ENCODE data around the gene SERF2. TPM values are rescaled to one million over a fixed set of nuclear protein-coding genes. Genes with fewer than 3 reads are reported as not detected.
A peak's percentile ranks its signal among the peaks of the same experiment; 100 is the strongest.
"Not testable (repeated sequence)": the region's sequence is repeated elsewhere in the genome, so short reads cannot be mapped to it uniquely, and the experiment has no call there.

SERF2 gene
- total RNA-seq, 2 experiments from 2014 or later = 907 to 928 TPM

GRCh38 chr15:43795197-43795596 lies 3.1 kb downstream of the SERF2 start:
- H3K27ac Mint-ChIP-seq = no peak overlapping the region
- ChIA-PET CTCF (interaction anchor here (0.9 kb wide), 1 partner anchor 29 kb away, joined by 4 read pairs; the partner anchor contains the start of gene MFAP1), POLR2A (interaction anchor here (1.0 to 12.2 kb wide), 7 partner anchors 8 to 49 kb away, joined by 3 to 163 read pairs (median 4); partner anchors contain the start of genes ELL3, MFAP1, PDIA3 and WDR76)
- H3K4me1 Mint-ChIP-seq = peaks cover 61% of the 10 kb centered on the region
- no peak overlapping the region for H3K4me3 Mint-ChIP-seq
- H3K27me3 Mint-ChIP-seq = no peaks in the 10 kb centered on the region
- H3K36me3 Mint-ChIP-seq (ENCODE audit: low read depth) = peaks cover 74% of the 10 kb centered on the region
- no peaks in the 10 kb centered on the region for H3K9me3 Mint-ChIP-seq
- no peak for DNase-seq

- Mint-ChIP-seq H3K36me3 (ENCODE audit: low read depth) (peaks cover 80% of the 10 kb centered on the region), H3K9me3 (no peaks in the 10 kb centered on the region), H3K4me1 (peaks cover 67% of the 10 kb centered on the region), H3K27me3 (no peaks in the 10 kb centered on the region), H3K4me3 (no peak overlapping the region), H3K27ac (no peak overlapping the region)
- CTCF ChIA-PET = interaction anchor here (1.7 kb wide), 1 partner anchor 26 kb away, joined by 5 read pairs; no protein-coding TSS in a partner anchor
- no peak for DNase-seq
- POLR2A ChIA-PET = interaction anchor here (1.1 to 12.2 kb wide), 4 partner anchors 21 to 50 kb away, joined by 3 to 163 read pairs (median 5); partner anchors contain the start of genes MFAP1, PDIA3 and WDR76
These were observed 3.9 kb downstream of the SERF2 start for GRCh38 chr15:43795997-43796396.

GRCh38 chr15:43796566-43796965 lies 4.4 kb downstream of the SERF2 start:
- Mint-ChIP-seq H3K4me1 (peaks cover 70% of the 10 kb centered on the region), H3K27ac (no peak overlapping the region), H3K9me3 (no peaks in the 10 kb centered on the region), H3K27me3 (no peaks in the 10 kb centered on the region), H3K36me3 (ENCODE audit: low read depth) (peaks cover 86% of the 10 kb centered on the region), H3K4me3 (no peak overlapping the region)
- POLR2A ChIA-PET = interaction anchor here (1.1 to 12.2 kb wide), 3 partner anchors 22 to 51 kb away, joined by 3 to 163 read pairs (median 6); partner anchors contain the start of genes MFAP1, PDIA3 and WDR76
- DNase-seq = no peak
- CTCF ChIA-PET = interaction anchor here (0.6 to 1.7 kb wide), 2 partner anchors 20 to 26 kb away, joined by 4 to 5 read pairs; no protein-coding TSS in a partner anchor

DNA sequence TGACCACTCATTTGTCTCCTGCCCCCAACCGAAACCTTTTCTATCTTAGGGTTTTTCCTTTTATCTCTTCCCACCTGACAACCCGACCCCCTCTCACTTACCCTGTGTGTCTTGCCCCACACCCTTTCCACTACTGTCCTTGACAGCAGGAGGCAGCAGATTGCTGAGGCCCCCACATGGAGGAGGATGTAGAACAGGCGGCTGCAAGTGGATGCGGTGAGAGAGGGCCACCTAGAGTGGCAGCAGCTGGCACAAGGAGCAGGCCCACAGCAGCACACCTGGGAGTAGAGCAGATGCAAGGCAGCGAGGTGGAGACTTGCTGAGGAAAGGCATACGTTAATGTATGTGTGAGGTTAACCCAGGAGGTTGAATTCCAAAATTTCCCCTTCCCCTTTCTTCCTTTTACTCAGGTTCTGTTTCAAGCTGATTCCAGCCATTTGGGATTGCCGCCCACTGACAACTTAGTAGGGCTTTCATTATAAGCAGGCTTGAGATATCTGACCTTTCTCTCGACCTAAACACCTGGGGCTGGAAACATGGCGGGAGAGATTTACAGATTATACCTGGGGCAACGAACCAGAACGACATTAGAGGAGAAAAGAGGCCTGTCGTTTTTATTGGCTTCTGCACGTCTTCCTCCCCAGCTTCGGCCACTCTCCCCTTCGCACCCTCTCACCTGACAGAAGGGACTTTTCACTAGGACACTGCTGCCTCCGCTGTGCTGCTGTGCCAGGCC lies 7.3 kb downstream of the SERF2 start:
- Mint-ChIP-seq H3K27me3 (no peaks in the 10 kb centered on the region), H3K4me3 (peak overlapping the region; percentile 13), H3K36me3 (ENCODE audit: low read depth) (peaks cover 71% of the 10 kb centered on the region), H3K9me3 (no peaks in the 10 kb centered on the region), H3K4me1 (peaks cover 57% of the 10 kb centered on the region), H3K27ac (peak overlapping the region; percentile 93)
- ChIA-PET CTCF (interaction anchor here (2.9 kb wide), 1 partner anchor 23 kb away, joined by 9 read pairs; the partner anchor contains the start of gene ELL3), POLR2A (interaction anchor here (0.8 to 12.2 kb wide), 7 partner anchors 8 to 53 kb away, joined by 3 to 163 read pairs (median 18); partner anchors contain the start of genes ELL3, MFAP1, PDIA3 and SERF2)
- no peak for DNase-seq

- Mint-ChIP-seq H3K36me3 (ENCODE audit: low read depth) (peaks cover 71% of the 10 kb centered on the region), H3K4me3 (peak within 1 kb of the TSS; percentile 100), H3K27me3 (no peaks in the 10 kb centered on the region), H3K9me3 (no peaks in the 10 kb centered on the region), H3K27ac (peak within 1 kb of the TSS; percentile 93), H3K4me1 (peaks cover 52% of the 10 kb centered on the region)
- POLR2A ChIA-PET = interaction anchor here (0.8 to 12.2 kb wide), 13 partner anchors 9 to 936 kb away, joined by 3 to 163 read pairs (median 5); partner anchors contain the start of genes ELL3, MFAP1, PDIA3 and SERF2
- CTCF ChIA-PET = interaction anchor here (1.0 to 2.9 kb wide), 5 partner anchors 11 to 290 kb away, joined by 4 to 9 read pairs (median 5); partner anchors contain the start of genes ELL3 and MFAP1
- DNase-seq = no peak
These were observed 7.8 kb downstream of the SERF2 start, which contains the start of gene SERINC4 for GRCh38 chr15:43799945-43800285. SERINC4 (minus strand) TSS chr15:43800220; CDS start chr15:43799986, 234 bp downstream.

DNA sequence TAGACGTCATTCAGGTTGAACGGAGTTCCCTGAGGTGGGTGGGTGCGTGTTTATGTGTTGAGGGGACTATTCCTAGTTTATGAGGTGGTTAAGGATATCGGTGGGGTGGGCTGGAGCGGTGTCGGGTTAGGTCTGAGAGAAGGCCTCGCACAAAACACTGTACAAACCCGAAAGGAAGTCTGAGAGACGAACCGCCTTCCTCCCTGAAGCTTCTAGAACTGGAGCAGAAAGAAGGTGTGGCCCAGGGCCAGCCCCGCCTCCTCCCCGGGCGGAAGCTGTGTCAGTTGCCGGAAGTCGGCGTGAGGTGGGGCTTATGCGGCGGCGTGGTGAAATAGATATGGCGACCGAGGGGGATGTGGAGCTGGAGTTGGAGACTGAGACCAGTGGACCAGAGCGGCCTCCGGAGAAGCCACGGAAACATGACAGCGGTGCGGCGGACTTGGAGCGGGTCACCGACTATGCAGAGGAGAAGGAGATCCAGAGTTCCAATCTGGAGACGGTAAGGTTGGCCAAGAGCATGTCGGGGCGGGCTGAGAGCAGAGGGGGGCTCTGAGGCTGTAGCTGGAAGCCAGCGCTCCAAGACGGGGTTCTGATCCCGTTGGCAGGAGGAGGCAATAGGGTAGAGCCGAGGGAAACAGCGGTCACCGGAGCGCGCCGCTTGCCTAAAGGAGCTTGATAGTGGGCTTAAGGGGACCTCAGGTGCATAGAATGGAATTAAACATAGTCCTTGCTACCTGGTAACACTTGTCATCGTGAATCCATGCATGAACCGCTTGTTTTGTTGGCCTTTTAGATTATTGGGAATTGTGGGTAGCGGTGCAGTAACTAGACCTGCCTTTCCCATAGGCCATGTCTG lies 8.4 kb downstream of the SERF2 start, which contains the start of gene HYPK:
TSS of gene HYPK (plus strand) at position 314 of the 856 bp plus-strand sequence. CDS start at position 338, 24 bp downstream.
- no peaks in the 10 kb centered on the region for H3K27me3 Mint-ChIP-seq
- ChIA-PET POLR2A (interaction anchor here (0.7 to 12.2 kb wide), 18 partner anchors 9 to 936 kb away, joined by 3 to 163 read pairs (median 4); partner anchors contain the start of genes ELL3, MFAP1, PDIA3 and SERF2), CTCF (interaction anchor here (0.7 to 2.9 kb wide), 6 partner anchors 12 to 290 kb away, joined by 3 to 9 read pairs (median 4); partner anchors contain the start of genes ELL3 and MFAP1)
- peak within 1 kb of the TSS; percentile 100 for H3K4me3 Mint-ChIP-seq
- peak within 1 kb of the TSS; percentile 93 for H3K27ac Mint-ChIP-seq
- no peaks in the 10 kb centered on the region for H3K9me3 Mint-ChIP-seq
- DNase-seq = peak; percentile 94
- peaks cover 47% of the 10 kb centered on the region for H3K4me1 Mint-ChIP-seq
- peaks cover 71% of the 10 kb centered on the region for H3K36me3 Mint-ChIP-seq (ENCODE audit: low read depth)

- peaks cover 72% of the 10 kb centered on the region for H3K36me3 Mint-ChIP-seq (ENCODE audit: low read depth)
- POLR2A ChIA-PET = interaction anchor here (0.9 to 12.2 kb wide), 4 partner anchors 10 to 29 kb away, joined by 3 to 163 read pairs (median 26); partner anchors contain the start of genes MFAP1, SERF2 and WDR76
- CTCF ChIA-PET = not testable (repeated sequence)
These were observed 10.6 kb downstream of the SERF2 start for GRCh38 chr15:43802676-43803075.

GRCh38 chr15:43808435-43808950 lies 16.4 kb downstream of the SERF2 start:
- Mint-ChIP-seq H3K4me1 (peaks cover 12% of the 10 kb centered on the region), H3K27me3 (no peaks in the 10 kb centered on the region), H3K36me3 (ENCODE audit: low read depth) (peaks cover 76% of the 10 kb centered on the region), H3K9me3 (no peaks in the 10 kb centered on the region), H3K27ac (peak overlapping the region; percentile 26), H3K4me3 (no peak overlapping the region)
- POLR2A ChIA-PET = interaction anchor here (1.0 to 2.4 kb wide), 4 partner anchors 8 to 32 kb away, joined by 3 to 12 read pairs (median 8); partner anchors contain the start of genes ELL3, HYPK and SERF2
- CTCF ChIA-PET = no interaction called here
- DNase-seq = no peak

More at GRCh38 chr15:43802676-43803075, 10.6 kb downstream of the SERF2 start:
- DNase-seq, H3K27ac Mint-ChIP-seq, H3K4me3 Mint-ChIP-seq, H3K27me3 Mint-ChIP-seq, H3K9me3 Mint-ChIP-seq: not testable (repeated sequence)
- H3K4me1 Mint-ChIP-seq = peaks cover 37% of the 10 kb centered on the region

DNA sequence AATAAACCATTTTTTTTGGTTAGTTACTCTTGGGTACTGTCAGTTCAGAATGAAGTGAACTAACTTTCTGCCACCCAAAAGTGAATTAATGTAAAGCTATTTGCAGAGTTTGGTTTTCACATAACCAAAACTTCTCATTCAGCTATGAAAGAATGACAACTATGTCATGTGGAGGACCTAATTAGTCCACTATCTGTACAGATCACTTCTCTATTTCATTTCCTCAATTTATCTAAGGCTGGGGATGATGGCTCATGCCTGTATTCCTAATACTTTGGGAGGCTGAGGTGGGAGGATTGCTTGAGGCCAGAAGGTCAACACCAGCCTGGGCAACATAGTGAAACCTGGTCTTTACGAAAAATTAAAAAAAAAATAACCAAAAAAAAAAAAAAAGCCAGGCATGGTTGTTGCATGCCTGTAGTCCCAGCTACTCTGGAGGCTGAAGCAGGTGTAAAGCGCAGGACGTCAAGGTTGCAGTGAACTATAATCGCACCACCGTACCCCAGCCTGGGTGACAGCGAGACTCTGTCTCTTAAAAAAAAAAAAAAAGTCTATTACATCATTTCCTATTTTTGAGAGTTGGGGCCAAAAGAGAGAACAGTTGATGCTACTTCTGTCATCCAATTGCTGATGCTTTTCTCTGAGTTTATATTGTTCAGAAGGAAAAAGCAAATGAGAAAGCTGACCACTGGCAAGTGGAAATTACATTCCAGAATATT lies 17.0 kb downstream of the SERF2 start:
- Mint-ChIP-seq H3K36me3 (ENCODE audit: low read depth) (peaks cover 79% of the 10 kb centered on the region), H3K27ac (peak overlapping the region; percentile 26), H3K4me3 (no peak overlapping the region), H3K27me3 (no peaks in the 10 kb centered on the region), H3K4me1 (peaks cover 12% of the 10 kb centered on the region), H3K9me3 (no peaks in the 10 kb centered on the region)
- DNase-seq = no peak
- ChIA-PET CTCF (interaction anchor here (0.7 to 1.1 kb wide), 2 partner anchors 41 to 52 kb away, joined by 3 read pairs; no protein-coding TSS in a partner anchor), POLR2A (interaction anchor here (1.0 to 2.4 kb wide), 5 partner anchors 8 to 32 kb away, joined by 3 to 12 read pairs (median 7); partner anchors contain the start of genes ELL3, HYPK, MFAP1 and SERF2)

DNA sequence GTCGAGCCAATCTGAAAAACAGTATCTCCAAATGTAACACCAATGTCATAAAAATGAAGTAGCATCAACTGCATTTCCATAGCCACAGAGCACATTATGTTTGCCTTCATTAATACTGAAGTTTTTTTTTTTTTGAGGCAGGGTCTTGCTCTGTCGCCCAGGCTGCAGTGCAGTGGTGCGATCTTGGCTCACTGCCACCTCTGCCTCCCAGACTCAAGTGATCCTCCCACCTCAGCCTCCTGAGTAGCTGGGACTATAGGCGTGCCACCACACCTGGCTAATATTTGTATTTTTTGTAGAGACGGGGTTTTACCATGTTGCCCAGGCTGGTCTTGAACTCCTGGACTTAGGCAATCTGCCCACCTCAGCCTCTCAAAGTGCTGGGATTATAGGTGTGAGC lies 22.9 kb downstream of the SERF2 start:
- Mint-ChIP-seq H3K4me1 (peaks cover 22% of the 10 kb centered on the region), H3K36me3 (ENCODE audit: low read depth) (peaks cover 59% of the 10 kb centered on the region)
- H3K9me3 Mint-ChIP-seq, DNase-seq, CTCF ChIA-PET, H3K4me3 Mint-ChIP-seq, H3K27me3 Mint-ChIP-seq, H3K27ac Mint-ChIP-seq: not testable (repeated sequence)
- POLR2A ChIA-PET = interaction anchor here (1.0 to 2.2 kb wide), 3 partner anchors 9 to 16 kb away, joined by 3 to 10 read pairs (median 4); partner anchors contain the start of genes HYPK, MFAP1 and SERINC4

- POLR2A ChIA-PET = interaction anchor here (1.4 to 10.8 kb wide), 5 partner anchors 11 to 29 kb away, joined by 4 to 163 read pairs (median 8); partner anchors contain the start of genes HYPK and SERINC4
- Mint-ChIP-seq H3K27ac (peak overlapping the region; percentile 13), H3K27me3 (no peaks in the 10 kb centered on the region), H3K36me3 (ENCODE audit: low read depth) (peaks cover 32% of the 10 kb centered on the region), H3K4me1 (peaks cover 65% of the 10 kb centered on the region), H3K4me3 (peak overlapping the region; percentile 34), H3K9me3 (peaks cover 3% of the 10 kb centered on the region)
- CTCF ChIA-PET = interaction anchor here (1.2 kb wide), 1 partner anchor 11 kb away, joined by 3 read pairs; no protein-coding TSS in a partner anchor
- no peak for DNase-seq
These were observed 29.4 kb downstream of the SERF2 start for GRCh38 chr15:43821505-43821904.

Measured in activated CD4-positive, alpha-beta memory T cell treated with anti-CD3 and anti-CD28 coated beads, Interleukin-2, amount 10 ng/mL, durations not matched to agents 7 days and 5 days (primary cell).